Activated CD4-positive, alpha-beta T cell treated with anti-CD3 and anti-CD28 coated beads for 1 hour (primary cell): ENCODE results near the gene CCDC87.

Experiments used
- DNase-seq: peaks from one replicate; pipeline ENCODE4 v3.0.0-alpha.2; 2020

Gene CCDC87

GRCh38 chr11:66570850-66571180 lies 22.0 kb downstream of the CCDC87 start:
- DNase-seq = no peak

GRCh38 chr11:66570079-66570849 lies 22.6 kb downstream of the CCDC87 start:
- DNase-seq = no peak

- no peak for DNase-seq
These were observed 23.8 kb downstream of the CCDC87 start for GRCh38 chr11:66569076-66569475.

- peak; percentile 59 for DNase-seq
These were observed 24.5 kb downstream of the CCDC87 start, which contains the start of gene CTSF for GRCh38 chr11:66568124-66568916. Gene CTSF, minus strand, starts transcription at chr11:66568606. Its CDS starts 120 bp downstream, at chr11:66568486.

GRCh38 chr11:66567787-66568123 lies 25.1 kb downstream of the CCDC87 start:
- no peak for DNase-seq

- no peak for DNase-seq
These were observed 26.6 kb downstream of the CCDC87 start for GRCh38 chr11:66566221-66566620.

GRCh38 chr11:66564984-66565383 lies 27.9 kb downstream of the CCDC87 start:
- DNase-seq = no peak

GRCh38 chr11:66564538-66564937 lies 28.3 kb downstream of the CCDC87 start:
- DNase-seq = no peak

GRCh38 chr11:66563832-66564231 lies 29.0 kb downstream of the CCDC87 start:
- DNase-seq = no peak

- no peak for DNase-seq
These were observed 29.8 kb downstream of the CCDC87 start for GRCh38 chr11:66562907-66563583.

GRCh38 chr11:66562275-66562674 lies 30.6 kb downstream of the CCDC87 start:
- DNase-seq = no peak

- DNase-seq = no peak
These were observed 31.0 kb downstream of the CCDC87 start for GRCh38 chr11:66561975-66562248.

- no peak for DNase-seq
These were observed 31.5 kb downstream of the CCDC87 start for GRCh38 chr11:66561178-66561974.

GRCh38 chr11:66559866-66560676 lies 32.8 kb downstream of the CCDC87 start:
- DNase-seq = no peak

- DNase-seq = no peak
These were observed 33.6 kb downstream of the CCDC87 start for GRCh38 chr11:66559142-66559865.

- no peak for DNase-seq
These were observed 35.0 kb downstream of the CCDC87 start for GRCh38 chr11:66557733-66558326.

GRCh38 chr11:66556086-66556485 lies 36.8 kb downstream of the CCDC87 start:
- no peak for DNase-seq

- no peak for DNase-seq
These were observed 37.4 kb downstream of the CCDC87 start for GRCh38 chr11:66555416-66555815.

GRCh38 chr11:66554602-66555001 lies 38.3 kb downstream of the CCDC87 start:
- DNase-seq = no peak

- DNase-seq = no peak
These were observed 42.0 kb downstream of the CCDC87 start for GRCh38 chr11:66550887-66551286.

- DNase-seq = no peak
These were observed 43.2 kb downstream of the CCDC87 start for GRCh38 chr11:66549696-66550095.
